Stimulated activated naive CD4-positive, alpha-beta T cell (primary cell): ENCODE data around the gene ITGA2B.
A peak's percentile ranks its signal among the peaks of the same experiment; 100 is the strongest.

Experiments used
- DNase-seq, 6 experiments: peaks; one replicate each; lab custom pipeline; 2025; lab: John Stamatoyannopoulos, UW

The ITGA2B gene

DNA sequence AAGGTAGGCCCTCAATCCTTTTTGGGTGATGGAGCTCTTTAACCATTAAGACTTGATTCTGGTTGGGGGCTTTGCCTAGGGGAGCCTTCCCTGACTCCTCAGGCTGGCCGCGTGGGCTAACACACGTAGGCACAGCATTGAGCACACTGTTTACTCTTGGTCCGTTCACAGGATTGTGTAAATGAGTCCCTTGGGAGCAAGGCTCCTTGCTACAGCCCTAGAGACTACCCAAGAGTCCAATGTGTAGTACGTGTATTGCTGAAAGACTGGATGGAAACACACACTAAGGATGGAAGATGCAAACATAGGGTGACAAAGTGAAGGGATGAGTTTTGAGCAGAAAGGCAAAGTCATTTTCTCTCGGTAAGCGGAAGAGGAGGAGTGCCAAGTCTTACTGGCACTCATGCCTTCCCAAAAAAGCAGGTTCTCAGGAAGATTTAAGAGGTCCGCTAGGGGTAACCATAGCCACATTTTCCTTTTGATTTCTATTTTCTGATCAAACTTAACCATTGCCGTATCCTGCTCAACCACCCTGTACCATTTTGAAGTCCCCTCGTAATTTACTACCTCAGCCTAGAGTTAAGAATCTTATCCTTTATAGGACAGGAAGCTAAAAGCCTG is 911 bp upstream of the ITGA2B start:
- no peak for DNase-seq

DNA sequence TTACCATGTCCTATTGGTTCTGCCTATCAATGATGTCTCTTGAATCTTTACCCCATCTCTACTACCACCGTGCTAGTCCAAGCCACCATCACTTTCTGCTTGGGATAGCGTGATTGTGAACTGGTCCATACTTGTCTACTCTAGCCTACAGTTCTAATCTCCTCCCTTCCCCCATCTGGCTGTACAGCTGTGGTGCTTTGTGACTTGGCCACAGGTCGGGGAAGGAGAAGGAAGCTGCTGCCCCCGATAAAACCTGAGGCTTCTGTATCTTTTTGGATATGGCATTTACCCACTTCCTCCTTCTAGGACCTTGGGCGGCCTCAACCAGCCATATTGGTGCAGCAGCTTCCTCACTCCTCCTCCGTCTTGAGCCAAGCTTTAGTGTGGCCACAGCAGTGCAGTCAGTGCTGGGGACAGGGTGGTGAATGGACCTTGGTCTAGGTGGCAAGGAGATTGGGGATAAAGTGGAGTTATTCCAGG is 314 bp upstream of the ITGA2B start:
- DNase-seq: no peak

DNA sequence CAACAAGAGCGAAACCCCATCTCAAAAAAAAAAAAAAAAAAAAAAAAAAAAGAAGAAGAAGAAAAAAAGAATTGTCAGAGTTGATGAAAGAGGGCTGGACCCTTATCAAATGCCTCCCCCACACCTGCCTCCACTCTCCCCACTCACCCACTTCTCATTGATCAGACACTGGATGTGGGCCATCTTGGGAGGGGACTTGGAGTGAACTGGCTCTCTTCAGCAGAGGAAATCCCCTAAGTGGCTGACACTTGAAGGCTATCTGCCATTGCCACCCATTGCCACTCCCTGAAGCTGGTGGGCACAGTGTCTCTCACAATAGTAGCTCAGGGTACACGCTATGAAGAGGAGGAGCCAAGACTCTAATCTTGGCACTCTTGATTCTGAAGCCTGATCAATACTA is 1.6 kb downstream of the ITGA2B start:
- no peak for DNase-seq

DNA sequence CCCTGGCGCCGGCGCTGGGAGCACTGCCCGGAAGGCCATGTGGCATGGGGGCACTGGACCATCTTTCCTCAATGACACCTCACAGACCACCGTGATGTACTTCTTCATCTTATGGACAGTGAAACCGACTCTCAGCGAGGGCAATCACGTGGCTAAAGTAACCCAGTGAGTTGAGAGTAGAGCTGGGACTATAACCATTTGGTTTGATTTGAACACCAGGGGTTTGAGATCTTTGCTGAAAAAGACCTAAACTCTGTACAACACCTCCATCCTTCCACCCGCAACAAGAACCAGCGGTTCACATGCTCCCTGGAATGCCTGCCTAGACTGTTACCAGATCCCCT is 3.3 kb downstream of the ITGA2B start:
- no peak for DNase-seq

GRCh38 chr17:44385287-44386181 is 3.9 kb downstream of the ITGA2B start:
- peak; percentile 75 to 87 (median 84) for DNase-seq

DNA sequence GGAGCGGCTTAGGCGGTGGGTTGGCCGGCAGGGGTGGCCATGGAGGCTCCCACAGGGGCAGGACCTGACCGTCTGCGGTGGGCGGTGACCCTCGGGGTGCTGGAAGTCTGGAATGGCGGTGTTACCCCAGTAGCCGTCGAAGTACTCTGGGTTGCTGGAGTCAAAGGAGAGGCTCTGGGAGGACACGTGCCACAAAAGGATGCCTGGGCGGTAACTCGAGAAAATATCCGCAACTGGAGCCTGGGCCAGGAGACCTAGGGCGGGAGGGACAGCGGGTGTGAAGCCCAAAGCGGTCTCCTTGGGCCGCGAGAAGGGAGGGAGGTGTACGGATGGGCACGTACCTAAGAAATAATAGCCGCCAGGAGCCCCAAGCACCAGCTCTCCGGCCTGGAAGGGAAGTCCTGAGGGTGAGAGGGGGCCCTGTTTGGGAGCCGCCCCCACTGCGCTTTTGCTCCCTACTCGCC is 4.6 kb downstream of the ITGA2B start:
- no peak for DNase-seq

- DNase-seq: no peak
Measured at GRCh38 chr17:44384281-44384822, 5.1 kb downstream of the ITGA2B start.

DNA sequence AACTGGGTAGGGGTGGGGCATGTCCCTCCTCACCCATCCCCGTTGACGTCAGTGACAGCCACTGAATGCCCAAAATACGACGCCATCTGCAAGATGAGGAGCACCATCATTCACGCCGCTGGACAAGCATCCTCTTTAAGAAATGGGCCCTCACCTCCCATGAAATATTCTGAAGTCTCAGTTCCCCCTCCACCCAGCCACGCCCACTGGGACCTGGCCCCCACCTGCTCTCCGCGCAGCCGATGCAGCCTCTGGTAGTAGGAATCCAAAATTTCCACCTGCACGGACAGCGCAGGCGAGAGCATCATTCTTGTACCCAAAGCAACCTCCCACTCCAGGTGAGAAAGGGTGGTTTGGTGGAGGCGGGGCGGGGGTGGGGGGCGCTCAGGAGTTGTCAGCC is 5.6 kb downstream of the ITGA2B start:
- DNase-seq: no peak

GRCh38 chr17:44383363-44383762 is 6.1 kb downstream of the ITGA2B start:
- DNase-seq: no peak

GRCh38 chr17:44382917-44383316 is 6.5 kb downstream of the ITGA2B start:
- DNase-seq: no peak

- no peak for DNase-seq
Measured at GRCh38 chr17:44381810-44382305, 7.6 kb downstream of the ITGA2B start.

GRCh38 chr17:44380767-44381166 is 8.7 kb downstream of the ITGA2B start:
- no peak for DNase-seq

GRCh38 chr17:44379887-44380286 is 9.6 kb downstream of the ITGA2B start:
- no peak for DNase-seq

- no peak for DNase-seq
Measured at GRCh38 chr17:44378171-44378705, 11.2 kb downstream of the ITGA2B start.

DNA sequence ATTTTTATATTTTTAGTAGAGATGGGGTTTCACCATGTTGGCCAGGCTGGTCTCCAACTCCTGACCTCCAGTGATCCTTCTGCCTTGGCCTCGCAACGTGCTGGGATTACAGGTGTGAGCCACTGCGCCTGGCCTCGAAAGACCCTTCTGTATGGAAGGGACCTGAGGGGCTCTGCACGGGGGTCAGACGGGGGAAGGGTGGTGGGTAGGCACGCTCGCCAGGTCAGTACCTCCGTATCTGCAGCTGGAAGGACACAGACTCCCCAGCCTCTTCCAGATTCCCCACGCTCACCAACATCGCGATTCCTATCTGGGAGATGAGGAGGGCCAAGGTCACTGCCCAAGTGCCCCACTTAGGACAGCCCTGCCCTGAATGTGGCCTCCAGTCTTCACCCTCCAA is 12.7 kb downstream of the ITGA2B start:
- no peak for DNase-seq

DNA sequence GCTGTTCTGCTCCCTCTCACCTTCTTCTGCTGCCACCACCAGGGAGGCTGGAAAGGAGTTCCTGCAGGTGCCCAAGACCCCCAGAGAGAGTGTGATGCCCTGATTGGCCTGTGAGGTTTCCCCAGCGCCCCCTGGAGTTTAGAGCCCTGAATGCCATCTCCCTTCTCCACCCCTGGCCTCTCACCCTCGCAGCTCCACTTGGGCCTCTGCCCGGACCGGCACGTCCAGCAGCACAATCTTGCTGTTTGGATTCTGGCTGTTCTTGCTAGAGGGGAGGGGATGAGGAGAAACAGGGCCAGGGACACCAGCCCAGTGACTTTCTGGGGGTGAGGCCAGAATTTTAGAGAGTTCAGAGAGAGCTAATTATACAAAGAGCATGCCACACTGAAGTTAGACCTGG is 13.3 kb downstream of the ITGA2B start:
- no peak for DNase-seq

DNA sequence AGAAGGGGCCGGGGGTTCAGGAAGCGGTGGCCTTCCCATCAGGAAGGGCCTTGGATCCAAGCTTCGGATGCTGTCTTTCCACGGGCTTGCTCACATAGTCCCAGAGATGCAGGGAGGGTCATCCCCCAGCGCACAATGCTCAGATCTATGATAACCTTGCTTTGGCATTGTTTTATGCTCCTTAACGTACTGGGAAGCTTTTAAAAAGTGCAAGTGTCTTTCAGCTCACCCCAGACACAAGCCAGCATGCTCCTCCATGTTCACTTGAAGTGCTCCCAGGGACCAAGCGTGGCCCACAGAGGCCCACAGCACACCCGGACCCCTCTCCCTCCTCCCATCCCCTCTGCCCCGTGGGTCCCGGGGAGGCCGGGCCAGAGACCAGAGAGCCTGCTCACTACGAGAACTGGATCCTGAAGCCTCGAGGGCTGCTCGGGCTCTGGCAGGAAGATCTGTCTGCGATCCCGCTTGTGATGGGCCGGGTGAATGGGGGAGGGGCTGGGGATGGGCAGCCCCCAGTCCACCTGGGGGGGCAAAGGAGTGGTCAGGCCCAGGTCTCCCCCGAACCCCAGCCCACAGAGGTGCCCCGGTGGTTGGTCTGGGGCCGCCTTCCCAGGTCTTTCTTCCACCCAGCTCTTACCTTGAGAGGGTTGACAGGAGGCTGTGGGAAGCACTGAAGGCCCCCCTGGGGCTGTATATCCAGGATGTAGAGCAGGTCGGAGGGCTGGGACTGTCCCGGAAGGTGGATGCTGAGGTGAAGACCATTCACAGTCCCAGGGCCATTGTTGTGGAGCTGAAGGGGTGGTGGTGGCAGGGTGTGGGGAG is 14.0 kb downstream of the ITGA2B start:
- no peak for DNase-seq

DNA sequence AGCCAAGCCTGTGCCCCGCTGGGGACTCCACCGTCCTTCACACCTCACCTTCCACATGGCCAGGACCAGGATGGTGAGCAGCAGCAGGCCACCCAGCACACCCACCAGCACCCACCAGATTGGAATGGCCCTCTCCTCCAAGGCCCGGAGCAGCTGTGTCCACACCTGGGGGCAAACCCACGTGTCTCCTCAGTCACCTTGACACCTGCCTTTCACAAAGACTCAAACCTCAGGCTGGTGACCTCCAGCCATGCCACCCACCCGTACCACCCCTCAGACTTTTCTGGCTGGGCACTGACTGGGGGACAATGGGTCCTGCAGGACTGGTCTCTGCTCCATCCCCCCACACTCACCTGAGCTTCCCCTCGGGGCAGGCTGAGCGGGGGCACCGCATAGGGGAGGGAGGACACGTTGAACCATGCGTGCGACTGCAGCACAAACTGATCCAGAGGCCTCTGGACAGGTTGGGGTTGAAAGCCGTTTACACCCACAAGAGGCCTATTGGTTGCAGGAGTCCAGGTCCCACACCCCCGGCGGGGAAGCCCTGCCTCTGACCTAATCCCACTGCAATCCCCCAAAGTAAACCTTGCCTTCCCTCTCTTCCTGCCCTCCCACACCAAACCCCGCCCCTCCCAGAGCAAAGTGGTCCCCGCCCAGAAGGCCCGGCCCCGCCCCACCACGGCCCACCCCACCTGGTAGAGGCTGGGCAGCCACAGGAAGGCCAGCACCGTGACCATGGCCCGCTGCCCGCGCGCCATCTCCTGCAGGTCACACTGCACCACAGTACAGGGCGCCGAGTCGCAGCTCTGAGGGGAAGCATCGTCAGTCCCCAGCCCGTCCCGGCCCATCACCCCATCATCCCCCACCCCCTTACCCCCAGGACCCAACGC is 14.9 kb downstream of the ITGA2B start:
- no peak for DNase-seq

DNA sequence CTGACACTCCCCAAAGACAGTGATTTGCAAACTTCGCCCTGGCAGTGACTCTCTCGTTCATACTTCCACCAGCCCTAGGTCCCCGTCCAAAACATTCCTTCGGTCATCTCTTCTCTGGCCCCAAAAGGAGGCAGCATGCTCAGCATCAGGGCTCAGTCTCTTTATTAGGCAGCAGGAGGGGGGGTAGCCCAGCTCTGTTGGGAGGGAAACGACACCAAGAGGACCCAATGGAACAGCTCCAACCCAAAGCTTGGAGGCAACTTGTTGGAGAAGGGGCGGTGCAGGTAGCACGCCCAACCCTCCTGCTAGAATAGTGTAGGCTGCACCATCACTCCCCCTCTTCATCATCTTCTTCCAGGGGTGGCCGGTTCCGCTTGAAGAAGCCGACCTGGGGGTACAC is 17.4 kb downstream of the ITGA2B start:
- no peak for DNase-seq

DNA sequence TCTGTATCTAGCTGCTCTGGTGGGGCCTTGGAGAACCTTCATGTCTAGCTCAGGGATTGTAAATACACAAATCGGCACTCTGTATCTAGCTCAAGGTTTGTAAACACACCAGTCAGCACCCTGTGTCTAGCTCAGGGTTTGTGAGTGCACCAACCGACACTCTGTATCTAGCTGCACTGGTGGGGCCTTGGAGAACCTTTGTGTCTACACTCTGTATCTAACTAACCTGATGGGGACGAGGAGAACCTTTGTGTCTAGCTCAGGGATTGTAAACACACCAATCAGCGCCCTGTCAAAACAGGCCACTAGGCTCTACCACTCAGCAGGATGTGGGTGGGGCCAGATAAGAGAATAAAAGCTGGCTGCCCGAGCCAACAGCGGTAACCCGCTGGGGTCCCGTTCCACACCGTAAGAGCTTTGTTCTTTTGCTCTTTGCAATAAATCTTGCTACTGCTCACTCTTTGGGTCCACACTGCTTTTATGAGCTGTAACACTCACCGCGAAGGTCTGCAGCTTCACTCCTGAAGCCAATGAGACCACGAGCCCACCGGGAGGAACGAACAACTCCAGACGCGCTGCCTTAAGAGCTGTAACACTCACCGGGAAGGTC is 19.9 kb downstream of the ITGA2B start:
- DNase-seq: peak in 1 of 6 experiments; percentile 11
